Retinal pigment epithelial cell (primary cell): ENCODE results near the gene LLGL1.
"Not testable (repeated sequence)": the region's sequence is repeated elsewhere in the genome, so short reads cannot be mapped to it uniquely, and the experiment has no call there.

Experiments
- DNase-seq: peaks from one replicate; pipeline ENCODE4 v3.0.0-alpha.2; 2010; ENCODE audit warnings: low read depth
- H3K4me3 ChIP-seq: 2 replicates; pipeline ENCODE4 v1.5.1; 2011; ENCODE audit warnings: mild to moderate bottlenecking, low read length, control low read depth, moderate library complexity
- CTCF ChIP-seq: conservative IDR thresholded peaks from 2 replicates; pipeline ENCODE4 v1.5.1; 2011; ENCODE audit warnings: low read depth, low read length, control low read depth, inconsistent platforms

The LLGL1 gene

GRCh38 chr17:18205861-18206260 is 19.6 kb upstream of the LLGL1 start:
- no peak for TF ChIP-seq CTCF
- no peak overlapping the region for H3K4me3 ChIP-seq
- DNase-seq = no peak

- no peak for TF ChIP-seq CTCF
- no peak for DNase-seq
- no peak overlapping the region for H3K4me3 ChIP-seq
Measured at GRCh38 chr17:18206962-18207361, 18.5 kb upstream of the LLGL1 start.

DNA sequence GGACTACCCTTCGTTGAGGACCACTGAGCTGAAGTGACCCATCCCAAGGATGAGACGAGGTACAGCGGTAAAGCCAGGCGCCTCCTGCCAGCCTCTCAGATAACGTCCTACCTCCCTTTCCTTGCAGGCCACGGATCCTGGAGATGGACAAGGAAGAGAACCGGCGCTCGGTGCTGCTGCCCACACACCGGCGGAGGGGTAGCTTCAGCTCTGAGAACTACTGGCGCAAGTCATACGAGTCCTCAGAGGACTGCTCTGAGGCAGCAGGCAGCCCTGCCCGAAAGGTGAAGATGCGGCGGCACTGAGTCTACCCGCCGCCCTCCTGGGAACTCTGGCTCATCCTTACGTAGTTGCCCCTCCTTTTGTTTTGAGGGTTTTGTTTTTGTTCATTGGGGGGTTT is 17.3 kb upstream of the LLGL1 start:
- no peak for TF ChIP-seq CTCF
- DNase-seq = no peak
- H3K4me3 ChIP-seq = no peak overlapping the region

- DNase-seq = no peak
- no peak for TF ChIP-seq CTCF
- H3K4me3 ChIP-seq = no peak overlapping the region
Measured at GRCh38 chr17:18213666-18214270, 11.7 kb upstream of the LLGL1 start.

DNA sequence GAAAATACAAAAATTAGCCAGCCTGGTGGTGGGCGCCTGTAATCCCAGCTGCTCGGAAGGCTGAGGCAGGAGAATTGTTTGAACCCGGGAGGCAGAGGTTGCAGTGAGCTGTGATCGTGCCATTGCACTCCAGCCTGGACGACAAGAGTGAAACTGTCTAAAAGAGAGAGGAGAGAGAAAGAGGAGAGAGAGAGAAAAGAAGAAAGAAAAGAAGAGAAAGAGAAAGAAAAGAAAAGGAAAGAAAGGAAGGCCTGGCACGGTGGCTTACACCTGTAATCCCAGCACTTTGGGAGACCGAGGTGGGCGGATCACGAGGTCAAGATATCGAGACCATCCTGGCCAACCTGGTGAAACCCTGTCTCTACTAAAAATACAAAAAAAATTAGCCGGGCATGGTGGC is 8.5 kb upstream of the LLGL1 start:
- H3K4me3 ChIP-seq, DNase-seq: not testable (repeated sequence)

DNA sequence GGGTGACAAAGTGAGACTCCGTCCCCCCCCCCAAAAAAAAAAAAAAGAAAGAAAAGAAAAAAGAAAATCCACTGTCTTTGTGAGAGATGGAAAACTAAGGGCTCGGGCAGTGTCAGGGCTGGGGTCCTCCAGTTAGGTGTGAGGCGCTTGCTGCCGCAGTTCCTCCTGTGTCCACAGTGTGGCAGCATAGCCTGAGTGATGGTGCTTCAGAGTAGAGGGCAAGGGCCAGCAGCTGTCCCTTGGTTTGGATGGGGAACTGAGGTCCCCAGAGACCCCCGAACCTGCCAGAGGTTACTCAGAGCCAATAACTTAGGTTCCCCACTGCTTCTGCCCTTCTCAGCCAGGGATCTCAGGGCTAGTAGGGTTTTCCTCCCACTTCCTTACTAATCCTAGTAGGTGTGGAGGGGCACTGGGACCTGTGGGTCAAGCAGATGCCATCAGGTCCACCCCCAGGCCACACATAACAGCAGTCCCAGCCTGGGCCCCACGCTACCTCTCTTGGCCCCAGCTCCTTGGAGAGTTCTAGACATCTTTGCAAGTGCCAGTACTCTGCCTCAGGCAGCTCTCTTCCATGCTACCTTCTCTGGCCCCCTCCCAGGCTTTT is 7.9 kb upstream of the LLGL1 start:
- H3K4me3 ChIP-seq = no peak overlapping the region
- no peak for DNase-seq

GRCh38 chr17:18218756-18219415 is 6.5 kb upstream of the LLGL1 start:
- no peak for TF ChIP-seq CTCF
- no peak for DNase-seq
- H3K4me3 ChIP-seq = no peak overlapping the region

More for the DNA sequence above, 7.9 kb upstream of the LLGL1 start:
- TF ChIP-seq CTCF = peak; percentile 99
